GM18511 (cell line): ENCODE results near the gene GNAZ.
"Not testable (repeated sequence)": the region's sequence is repeated elsewhere in the genome, so short reads cannot be mapped to it uniquely, and the experiment has no call there.

ENCODE experiments used
- ATAC-seq: cut with Tn5 transposase; IDR thresholded peaks from one replicate; pipeline ENCODE4 v1.9.1; 2021; ENCODE audit warnings: mild to moderate bottlenecking, moderate library complexity; ENCODE audit not compliant: unreplicated experiment

The GNAZ gene

DNA sequence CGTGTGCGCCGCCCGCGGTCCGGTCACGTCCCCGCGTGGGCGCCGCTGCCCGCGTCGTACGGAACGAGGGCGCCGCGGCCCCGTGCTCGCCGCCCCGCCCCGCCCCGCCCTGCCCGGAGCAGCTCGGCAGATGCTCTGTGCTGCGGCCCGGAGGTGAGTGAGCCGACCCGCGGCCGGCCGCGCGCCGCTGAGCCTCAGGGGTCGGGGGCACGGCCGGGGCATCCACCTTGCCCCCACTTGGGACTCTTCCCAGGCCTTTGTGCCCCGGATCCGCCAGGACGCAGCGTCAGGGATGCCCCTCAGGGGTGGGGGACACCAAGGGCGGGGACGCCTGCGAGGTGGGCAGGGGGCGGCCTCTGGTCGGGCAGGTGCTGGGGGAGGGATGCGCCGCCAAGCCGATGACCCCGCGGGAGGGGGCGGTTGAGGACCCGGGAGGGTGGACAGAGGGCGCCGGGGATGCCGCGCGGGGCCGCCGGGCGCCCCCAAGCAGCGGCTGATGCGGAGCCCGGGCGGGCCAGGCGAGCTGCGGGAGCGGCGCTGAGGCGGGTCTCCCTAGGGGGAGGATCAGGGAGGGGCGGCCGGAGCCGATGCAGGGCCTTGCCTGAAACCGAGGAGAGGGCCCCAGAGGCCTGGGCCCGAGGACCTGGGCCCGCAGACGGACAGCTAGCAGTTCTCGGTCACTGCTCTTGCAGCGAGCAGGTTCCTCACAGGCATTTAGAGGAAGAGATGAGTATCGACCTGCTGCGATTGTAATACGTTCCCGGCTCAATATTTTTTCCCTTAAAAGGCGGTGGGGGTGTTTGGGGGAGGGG, at the start of gene GNAZ:
TSS of gene GNAZ (plus strand) at position 102 of the 812 bp plus-strand sequence. CDS start 25,177 bp downstream, outside the sequence.
- peak; percentile 56 for ATAC-seq

DNA sequence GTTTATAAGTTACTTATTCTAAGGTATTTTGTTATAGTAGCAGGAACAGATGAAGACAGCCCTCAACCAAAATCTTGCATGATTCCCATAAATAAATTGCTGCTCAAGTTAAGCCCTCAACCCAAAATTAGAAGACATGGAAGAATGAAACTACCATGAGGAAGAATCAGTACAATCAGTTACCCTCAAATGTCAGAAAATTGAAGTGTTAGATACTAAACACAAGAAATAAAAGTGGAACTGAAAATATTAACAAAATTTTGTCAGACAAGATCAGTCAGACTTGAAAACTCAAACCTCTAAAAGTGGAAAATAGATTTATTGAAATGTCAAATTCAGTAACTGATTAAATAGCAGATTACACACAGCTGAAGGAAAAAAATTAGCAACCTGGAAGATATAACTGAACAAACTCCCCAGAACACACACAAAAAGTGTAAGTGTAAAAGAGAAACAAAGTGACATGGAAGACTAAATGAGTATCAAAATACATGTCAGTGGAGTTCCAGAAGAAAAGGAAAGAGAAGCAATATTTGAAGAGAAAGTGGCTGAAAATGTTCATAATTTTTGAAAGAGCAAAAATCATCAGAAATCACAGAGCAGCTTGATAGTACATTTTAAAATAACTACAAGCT, 49.5 kb upstream of the GNAZ start:
- ATAC-seq = no peak

DNA sequence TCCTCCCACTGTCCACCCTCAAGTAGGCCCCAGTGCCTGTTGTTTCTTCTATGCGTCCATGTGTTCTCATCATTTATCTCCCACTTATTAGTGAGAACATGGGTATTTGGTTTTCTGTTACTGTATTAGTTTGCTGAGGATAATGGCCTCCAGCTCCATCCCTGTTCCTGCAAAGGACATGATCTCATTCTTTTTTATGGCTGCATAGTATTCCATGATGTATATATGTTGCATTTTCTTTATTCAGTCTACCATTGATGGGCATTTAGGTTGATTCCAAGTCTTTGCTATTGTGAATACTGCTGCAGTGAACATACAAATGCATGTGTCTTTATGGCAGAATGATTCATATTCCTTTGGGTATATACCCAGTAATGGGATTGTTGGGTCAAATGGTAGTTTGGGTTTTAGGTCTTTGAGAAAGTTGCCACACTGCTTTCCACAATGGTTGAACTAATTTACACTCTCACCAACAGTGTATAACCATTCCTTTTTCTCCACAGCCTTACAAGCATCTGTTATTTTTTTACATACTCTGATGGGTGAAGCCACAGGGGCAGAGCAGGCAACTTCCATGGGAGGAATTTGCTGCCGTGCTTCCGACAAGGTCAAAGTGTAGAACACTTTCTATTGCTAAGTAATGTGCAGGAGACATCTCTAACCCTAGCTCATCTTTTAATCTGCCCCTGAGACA, 48.5 kb upstream of the GNAZ start:
- ATAC-seq = not testable (repeated sequence)

DNA sequence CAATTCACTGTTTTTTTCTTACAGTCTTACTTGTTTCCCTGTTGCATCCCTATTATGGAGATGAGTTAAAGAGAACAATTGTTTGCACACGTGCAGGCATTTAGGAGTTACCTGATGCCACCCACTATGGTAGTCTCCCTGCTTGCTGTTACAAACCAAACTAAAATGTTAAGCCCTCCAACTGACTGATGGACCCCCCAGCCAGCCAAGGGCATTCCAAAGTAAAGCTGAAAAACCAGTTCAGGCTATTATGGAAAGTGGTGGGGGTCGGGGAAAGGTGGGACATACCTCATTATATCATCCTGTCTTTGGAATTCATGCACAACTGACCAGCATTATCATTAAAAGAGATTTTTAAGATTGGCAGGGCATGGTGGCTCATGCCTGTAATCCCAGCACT, 47.0 kb upstream of the GNAZ start:
- no peak for ATAC-seq

DNA sequence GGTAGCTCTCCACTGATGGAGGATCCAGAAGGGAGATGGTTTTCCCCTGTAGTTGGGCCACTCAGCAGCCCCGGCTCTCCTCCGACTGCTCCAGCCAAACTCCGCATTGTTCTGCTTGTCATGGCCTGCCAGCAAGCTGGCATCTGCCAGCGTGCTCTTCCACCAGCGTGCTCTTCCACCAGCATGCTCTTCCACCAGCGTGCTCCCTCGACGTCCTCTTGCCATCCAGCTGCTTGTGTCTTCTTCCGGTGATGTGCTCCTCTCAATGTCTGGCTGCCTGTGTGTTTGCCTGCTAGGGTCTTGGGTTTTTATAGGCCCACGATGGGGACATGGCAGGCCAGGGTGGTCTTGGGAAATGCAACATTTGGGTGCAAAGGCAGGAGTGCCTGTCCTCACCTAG, 43.5 kb upstream of the GNAZ start:
- ATAC-seq = no peak

DNA sequence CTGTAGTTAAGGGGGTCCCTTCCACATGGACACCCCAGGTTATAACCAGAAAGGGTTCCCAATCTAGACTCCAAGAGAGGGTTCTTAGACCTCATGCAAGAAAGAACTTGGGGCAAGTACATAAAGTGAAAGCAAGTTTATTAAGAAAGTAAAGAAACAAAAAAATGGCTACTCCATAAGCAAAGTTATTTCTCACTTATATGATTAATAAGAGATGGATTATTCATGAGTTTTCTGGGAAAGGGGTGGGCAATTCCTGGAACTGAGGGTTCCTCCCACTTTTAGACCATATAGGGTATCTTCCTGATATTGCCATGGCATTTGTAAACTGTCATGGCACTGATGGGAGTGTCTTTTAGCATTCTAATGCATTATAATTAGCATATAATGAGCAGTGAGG, 42.5 kb upstream of the GNAZ start:
- ATAC-seq = not testable (repeated sequence)

DNA sequence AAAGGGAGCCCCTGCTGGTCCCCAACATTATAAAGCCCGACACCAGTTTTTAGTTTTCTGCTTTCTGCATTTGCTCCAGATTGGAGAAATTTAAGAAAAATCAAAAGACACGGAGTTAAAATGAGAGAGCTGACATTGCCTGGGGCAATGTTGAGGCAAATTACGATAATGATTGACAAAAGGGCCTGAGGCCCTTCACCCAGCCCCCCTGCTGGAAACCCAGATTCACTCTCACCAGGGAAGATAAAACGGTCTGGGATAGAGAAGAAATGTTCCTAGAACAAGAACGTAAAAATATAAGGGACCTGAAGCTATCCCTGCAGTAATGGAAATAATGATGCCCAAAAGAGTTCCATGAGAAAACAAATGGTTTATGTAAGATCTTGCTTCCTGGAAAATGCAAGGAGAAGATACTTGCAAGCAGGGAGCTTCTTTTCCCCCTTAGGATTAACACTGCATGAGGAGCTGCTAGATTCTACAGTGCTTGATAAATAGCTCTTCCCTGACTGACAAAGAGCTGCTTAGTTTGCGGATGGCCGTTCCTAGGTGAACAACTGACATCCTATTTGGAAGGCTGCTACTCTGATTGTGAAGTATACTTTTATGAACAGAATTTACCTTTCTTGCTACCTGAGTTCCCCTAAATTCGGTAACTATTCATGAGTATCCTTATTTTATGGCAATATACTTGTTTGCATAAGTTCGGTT, 40.6 kb upstream of the GNAZ start:
- no peak for ATAC-seq

DNA sequence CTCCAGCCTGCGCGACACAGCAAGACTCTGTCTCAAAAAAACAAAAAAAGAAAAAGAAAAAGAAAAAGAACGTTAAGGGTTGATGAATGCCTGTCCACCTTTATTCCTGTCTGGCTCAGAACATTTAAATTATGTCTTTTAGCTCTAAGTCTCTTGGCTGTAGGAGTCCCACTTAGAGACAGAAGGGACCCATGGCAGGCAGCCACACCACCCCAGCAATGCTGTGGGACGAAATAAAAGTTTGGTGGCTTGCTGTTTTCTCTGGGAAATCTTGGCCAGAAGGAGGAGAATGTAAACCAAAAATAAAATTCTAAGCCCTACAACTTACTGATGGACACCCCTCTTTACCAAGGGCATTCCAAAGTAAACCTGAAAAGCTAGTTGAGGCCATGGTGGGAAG, 38.9 kb upstream of the GNAZ start:
- no peak for ATAC-seq

DNA sequence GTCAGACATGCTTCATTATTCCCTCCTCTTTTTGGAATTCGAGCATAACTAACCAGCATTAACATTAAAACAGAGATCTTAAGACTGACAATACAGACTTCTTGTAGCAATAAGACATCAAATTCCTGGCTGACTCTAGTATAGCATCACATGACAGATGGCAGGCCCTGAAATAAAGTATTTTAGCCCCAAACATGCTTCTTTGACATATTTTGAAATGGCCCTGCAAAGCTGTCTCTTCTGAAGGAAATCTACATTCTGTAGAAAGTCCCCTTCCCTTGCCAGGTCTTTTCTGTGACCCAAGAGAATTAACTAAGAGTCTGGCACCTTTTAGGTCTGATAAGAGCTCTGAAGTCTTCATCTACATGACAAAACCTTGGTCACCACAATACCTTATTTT, 38.5 kb upstream of the GNAZ start:
- ATAC-seq = no peak

DNA sequence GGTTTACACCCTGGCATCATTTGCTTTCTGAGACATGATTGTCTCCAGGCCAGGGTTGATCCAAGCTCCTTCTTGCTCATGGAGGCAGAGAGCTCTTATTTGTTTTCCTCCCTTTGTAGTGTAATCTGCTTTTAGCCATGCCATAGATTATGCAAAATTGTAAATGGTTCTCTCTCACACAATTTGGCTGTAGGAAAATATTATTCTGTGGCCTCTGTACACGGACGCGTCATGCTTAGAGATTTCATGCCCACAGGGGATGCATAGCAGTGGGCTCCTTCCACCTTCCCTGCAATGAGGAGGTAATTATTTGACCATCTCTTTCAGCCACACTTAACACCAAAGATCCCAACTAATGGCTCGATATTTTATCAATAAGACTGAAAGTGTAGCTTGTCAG, 37.7 kb upstream of the GNAZ start:
- no peak for ATAC-seq

DNA sequence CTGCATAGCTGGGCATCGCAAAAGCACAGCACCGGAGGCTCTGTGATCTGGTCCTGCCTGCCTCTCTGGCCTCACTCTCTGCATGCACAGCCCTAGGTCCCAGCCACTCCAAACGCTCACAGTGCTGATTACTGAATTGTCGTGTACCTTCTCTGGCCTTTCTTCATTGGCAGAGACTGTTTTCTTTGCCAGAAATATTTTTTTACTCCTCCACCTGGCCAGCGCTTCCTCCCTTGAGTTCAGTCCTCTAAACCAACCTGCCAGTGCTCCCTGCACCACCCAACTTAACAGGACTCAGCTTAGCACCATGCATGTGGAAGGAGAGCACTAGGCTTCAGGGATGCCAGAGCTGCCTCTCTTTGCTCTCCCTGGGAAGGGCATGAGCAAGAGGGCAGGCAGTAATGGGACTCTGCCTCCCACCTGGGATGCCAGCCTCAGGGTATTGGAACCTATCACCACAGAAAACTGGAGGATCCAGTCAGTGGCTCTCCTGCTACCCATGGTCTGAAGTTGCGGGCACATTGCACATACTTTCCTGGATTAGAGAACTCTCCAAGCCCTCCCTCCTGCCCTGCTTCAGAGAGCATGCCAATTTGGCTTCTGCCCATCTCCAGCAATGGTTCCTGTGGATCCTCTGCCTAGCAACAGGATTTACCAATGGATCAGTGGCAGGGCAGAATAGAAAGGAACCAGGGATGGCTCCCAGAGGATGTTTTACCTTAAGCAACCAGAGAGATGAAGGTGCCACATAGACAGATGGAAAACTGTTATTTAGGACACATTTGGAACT, 37.0 kb upstream of the GNAZ start:
- ATAC-seq = no peak

DNA sequence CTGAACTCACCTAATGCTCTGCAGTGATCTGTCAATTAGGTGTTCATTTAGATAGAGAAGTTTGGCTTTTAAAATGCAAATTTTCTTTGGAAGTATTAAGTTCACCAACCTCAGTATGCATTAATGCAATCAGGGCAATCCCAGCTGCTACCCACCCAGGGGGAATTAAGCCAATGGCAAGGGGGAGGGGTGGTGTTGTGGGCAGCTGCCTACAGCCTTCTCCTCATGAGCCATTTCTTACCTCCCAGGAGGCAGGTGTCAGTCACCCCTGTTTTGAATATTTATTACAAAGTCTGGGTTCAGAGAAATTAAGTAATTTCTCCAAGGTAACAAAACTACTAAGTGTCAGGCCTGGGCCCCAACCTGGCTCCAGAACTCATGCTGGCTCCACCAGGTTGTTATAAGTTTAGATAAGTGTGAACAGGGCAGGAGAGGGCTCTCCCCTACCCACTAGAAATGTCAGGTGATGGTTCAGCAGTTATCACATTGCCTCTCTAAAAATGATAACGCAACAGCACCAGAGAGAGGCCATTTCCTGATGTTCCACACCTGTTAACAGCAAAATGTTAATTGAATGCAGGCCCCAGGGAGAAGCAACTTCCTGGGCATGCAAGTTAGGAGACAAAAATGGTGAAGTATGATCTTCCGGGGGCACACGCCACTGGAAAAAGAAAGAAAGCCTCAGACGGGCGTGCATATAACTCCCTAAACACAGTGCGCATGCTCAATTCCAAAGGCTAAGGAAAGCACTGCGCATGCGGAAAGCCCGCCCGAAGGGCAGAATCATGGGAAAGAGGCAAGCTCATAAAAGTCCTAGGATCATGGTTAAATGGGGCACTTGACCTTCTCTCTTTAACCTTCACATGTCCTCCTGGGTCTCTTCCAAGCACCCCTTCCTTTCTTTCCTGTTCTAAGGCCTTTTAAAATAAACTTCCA, 35.4 kb upstream of the GNAZ start:
- ATAC-seq = no peak

DNA sequence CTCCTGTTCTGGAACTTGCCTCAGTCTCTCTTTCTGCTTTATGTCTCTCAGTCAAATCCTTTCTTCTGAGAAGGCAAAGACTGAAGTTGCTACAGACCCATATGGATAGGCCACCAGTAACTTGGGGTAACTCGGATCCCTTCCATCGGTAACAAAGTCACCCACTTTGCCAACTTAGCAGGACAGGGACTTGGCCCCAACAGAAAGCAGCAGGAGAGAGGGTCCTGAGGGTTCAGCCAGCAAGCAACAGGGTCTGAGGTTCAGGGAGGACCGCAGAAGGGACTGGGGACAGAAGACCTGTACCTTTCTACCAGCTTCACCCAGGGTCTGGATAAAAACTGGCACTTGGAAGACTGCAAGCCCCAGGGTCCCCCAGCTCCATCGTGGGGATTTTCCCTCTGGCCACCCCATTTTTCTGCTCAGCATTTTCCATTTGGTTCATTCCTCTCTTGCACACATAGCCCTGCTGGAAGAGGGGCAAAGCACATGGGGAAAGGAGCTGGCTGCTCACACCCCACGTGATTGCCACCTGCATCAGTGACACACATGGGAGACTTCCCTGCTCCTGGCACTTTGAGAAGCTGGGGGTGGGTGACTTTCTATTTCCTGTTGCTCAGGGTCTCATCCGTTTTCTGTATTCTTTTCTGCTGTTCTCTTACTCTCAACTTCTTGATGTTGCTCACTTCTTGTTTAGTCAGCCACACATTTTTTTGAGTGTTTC, 34.6 kb upstream of the GNAZ start:
- no peak for ATAC-seq

DNA sequence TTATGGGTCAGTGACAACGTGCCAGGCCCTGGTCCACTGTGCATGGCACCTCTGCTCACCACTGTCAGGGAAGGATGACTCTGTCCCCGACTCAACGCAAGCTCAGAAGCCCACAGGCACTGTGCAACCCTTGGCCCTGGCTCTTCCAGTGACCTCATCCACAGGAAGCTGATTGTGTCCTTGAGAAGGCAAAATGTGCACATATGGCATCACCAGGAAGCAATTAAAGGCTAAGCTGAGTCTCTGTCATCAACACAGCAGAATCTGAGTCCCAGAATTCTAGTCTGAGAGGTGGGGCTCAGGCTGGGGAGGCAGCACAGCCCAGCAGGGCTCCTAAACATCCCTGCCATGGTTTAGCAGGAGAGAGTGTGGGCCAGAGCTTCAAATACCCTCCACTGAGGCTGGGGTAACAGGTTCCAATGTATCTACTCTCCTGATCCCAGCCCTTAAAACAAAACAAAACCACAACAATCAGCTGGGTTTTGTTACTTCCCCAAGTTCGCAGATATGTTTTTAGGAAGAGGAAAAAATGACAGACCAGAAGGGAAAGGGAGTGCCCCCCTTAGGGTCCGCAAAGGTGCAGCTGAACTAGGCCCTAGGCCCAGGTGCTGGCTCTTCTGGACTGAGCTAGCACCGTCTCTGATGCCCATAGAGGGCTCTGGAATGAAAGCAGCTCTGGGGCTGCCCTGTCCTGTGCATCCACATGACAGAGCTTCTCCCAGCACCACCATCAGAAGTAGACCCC, 33.5 kb upstream of the GNAZ start:
- ATAC-seq = no peak

DNA sequence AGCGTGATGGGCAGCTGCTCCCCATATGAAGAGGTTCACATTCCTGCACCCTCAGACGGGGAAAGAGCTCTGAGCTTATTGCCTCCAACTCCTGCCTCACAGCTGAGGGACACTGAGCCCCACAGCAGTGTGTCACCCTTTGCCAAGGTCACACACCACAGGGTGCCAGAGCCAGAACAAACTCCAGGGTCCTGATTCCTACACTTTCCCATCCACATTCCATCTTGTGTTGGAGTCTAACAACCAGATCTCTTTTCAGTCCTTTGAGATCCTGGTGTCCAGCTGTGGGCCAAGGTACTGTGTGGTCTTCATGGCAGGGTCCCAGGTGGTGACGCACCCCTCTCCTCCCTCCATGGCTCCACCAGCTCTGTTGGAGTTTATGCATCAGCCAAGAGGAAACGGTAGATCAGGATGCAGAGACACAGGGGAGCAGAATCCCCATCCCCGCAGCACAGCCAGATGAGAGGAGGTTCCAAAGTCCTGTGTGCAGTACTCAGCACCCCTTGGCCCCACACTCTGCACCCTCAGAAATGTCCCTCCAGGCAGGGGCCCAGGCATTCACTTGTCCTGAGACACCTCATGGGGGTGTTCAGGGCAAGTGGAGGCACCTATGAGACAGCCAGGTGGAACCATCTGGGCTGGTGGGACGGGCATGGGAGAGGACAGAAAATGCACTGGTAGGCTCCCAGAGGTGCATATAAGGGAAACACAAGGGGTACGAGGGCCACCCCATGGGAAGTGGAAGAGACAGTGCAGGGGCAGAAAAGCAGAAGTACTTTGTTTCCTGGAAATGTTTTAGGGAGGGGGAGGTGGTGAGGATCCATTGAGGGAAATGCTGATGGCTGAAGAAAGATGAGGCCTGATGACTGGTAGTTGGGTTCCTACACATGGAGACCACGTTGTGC, 32.6 kb upstream of the GNAZ start:
- no peak for ATAC-seq

DNA sequence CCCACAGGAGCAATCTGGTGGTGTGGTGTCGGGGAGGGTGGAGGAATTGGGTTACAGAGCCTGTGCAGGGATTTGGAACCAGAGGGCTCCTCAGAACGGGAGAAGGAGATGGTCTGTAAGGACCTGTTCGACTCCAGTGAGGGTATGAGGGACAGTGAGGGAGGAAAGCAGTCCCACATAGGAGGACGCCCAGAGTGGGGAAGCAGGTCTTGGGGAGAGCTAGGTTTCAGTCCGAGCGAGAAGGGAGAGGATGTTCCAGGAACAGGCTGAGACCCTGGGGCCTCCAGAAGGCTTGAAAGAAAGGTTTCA, 32.0 kb upstream of the GNAZ start:
- ATAC-seq = no peak

DNA sequence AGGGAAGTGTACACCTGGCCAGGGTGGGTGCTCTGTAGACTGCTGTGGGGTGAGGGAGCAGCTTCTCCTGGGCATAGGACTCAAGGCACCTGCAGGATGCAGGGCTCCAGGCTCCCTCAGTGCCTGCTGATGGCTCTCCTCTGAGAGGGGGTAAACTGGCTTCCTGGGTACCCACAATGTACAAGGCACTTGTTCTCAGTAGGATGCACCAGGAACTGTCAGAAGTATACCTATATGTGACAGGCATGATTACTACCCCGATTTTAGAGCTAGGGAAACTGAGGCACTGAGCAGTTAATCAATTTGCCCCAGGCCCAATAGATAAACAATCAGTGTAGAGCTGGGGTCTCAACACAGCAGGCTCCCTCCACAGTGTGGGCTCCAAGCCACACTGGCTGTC, 31.4 kb upstream of the GNAZ start:
- ATAC-seq = no peak
